ENCODE measurements around the gene D2HGDH. TPM values are rescaled to one million over a fixed set of nuclear protein-coding genes. Genes with fewer than 3 reads are reported as not detected.

Gene D2HGDH
- polyA plus RNA-seq (2013) = 17.9 TPM

DNA sequence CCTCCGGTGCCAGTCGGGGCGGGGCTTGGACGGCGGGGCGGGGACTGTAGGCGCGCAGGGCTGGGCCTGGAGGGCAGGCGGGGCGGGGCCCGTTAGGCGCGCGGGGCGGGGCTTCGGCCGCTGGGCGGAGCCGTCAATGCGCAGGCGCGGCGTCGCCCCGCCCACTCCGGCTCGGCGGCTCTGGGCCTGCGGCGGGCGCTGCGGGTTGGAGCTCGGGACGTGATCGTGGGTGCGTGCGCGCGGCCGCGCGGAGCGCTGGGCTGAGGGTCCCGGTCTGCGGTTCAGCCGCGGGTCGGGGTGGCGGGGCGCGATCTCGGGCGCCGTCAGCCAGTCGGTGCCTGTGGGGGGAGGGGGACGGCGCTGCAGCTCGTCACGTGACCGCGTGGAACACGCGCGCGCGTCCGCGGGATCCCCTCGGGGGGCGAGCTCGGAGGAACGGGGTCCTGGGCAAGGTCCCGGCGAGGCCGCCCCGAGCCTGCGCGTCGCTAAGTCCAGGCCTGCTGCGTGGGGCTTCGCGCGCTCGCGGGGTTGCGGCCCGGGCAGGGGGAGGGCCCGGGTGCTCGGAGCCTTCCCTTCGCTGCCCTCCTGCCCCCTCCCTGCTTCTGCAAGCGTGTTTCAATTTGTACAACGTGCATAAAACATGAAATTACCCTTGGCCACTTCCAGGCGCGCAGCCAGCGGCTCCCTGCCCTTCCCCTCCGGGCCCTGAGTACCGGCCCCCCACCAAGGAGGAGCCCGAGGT, at the start of gene D2HGDH:
TSS of gene D2HGDH (plus strand) at position 164 of the 742 bp plus-strand sequence. CDS start 595 bp downstream, outside the sequence.
- ChIA-PET POLR2A (interaction anchor here (3.2 kb wide), 1 partner anchor 33 kb away, joined by 16 read pairs; the partner anchor contains the start of gene ING5), CTCF (interaction anchor here (0.8 to 7.6 kb wide), 13 partner anchors 9 to 144 kb away, joined by 3 to 60 read pairs (median 4); partner anchors contain the start of genes DTYMK and ING5)
- DNase-seq = peak; percentile 75 to 88 (median 87)
- H3K27ac ChIP-seq (ENCODE audit: insufficient read depth in 1 of 2, low read depth in 1 of 2, low read length in 2 of 2, poor library complexity in 1 of 2, severe bottlenecking in 2 of 2) = peak within 1 kb of the TSS; percentile 25 to 78
- H3K4me1 ChIP-seq (ENCODE audit: control extremely low read depth in 1 of 4, control insufficient read depth in 4 of 4, insufficient read depth in 4 of 4, low read length in 3 of 4) = peaks cover 0 to 47% (median 25%) of the 10 kb centered on the region in 4 experiments
- no peaks in the 10 kb centered on the region for H3K27me3 ChIP-seq (replicated peaks in 2 of 5; ENCODE audit: control insufficient read depth in 4 of 5, insufficient read depth in 5 of 5, low read length in 4 of 5)
- peak within 1 kb of the TSS; percentile 68 to 85 (median 80) for H3K4me3 ChIP-seq (ENCODE audit: control insufficient read depth in 1 of 7, extremely low read depth in 1 of 7, insufficient read depth in 4 of 7, low read depth in 2 of 7, low read length in 6 of 7)
- under 1% methylated on average over 85 of the region's 98 CpGs for WGBS (ENCODE audit: insufficient coverage)
- H3K36me3 ChIP-seq (ENCODE audit: control insufficient read depth in 4 of 4, insufficient read depth in 4 of 4, low read length in 3 of 4) = peaks cover 0 to 10% (median 0%) of the 10 kb centered on the region in 4 experiments
- no peaks in the 10 kb centered on the region for H3K9me3 ChIP-seq (ENCODE audit: control extremely low read depth in 1 of 5, control insufficient read depth in 4 of 5, insufficient read depth in 2 of 5, low read depth in 1 of 5, low read length in 4 of 5)

DNA sequence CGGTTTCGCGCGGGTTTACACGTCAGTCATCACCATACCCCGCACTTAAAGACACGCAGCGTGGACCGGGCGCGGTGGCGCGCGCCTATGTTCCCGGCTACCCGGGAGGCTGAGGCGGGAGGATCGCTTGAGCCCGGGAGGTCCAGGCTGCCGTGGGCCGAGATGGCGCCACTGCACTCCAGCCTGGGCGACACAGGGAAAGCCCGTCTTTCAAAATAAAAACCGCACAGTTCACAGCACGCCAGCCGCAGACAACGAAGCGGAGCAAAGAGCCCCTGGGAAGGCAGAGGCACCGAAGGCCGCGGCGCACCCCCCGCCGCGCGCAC, 48.1 kb upstream of the D2HGDH start:
- Histone ChIP-seq H3K36me3 (ENCODE audit: control insufficient read depth in 4 of 4, insufficient read depth in 4 of 4, low read length in 3 of 4) (peaks cover 11 to 55% (median 32%) of the 10 kb centered on the region in 4 experiments), H3K4me3 (ENCODE audit: control insufficient read depth in 1 of 7, extremely low read depth in 1 of 7, insufficient read depth in 4 of 7, low read depth in 2 of 7, low read length in 6 of 7) (peak overlapping the region; percentile 77 to 98 (median 91)), H3K27me3 (replicated peaks in 2 of 5; ENCODE audit: control insufficient read depth in 4 of 5, insufficient read depth in 5 of 5, low read length in 4 of 5) (no peaks in the 10 kb centered on the region), H3K4me1 (ENCODE audit: control extremely low read depth in 1 of 4, control insufficient read depth in 4 of 4, insufficient read depth in 4 of 4, low read length in 3 of 4) (peaks cover 8 to 28% (median 23%) of the 10 kb centered on the region in 4 experiments), H3K9me3 (ENCODE audit: control extremely low read depth in 1 of 5, control insufficient read depth in 4 of 5, insufficient read depth in 2 of 5, low read depth in 1 of 5, low read length in 4 of 5) (no peaks in the 10 kb centered on the region), H3K27ac (ENCODE audit: insufficient read depth in 1 of 2, low read depth in 1 of 2, low read length in 2 of 2, poor library complexity in 1 of 2, severe bottlenecking in 2 of 2) (peak overlapping the region; percentile 40 to 78)
- ChIA-PET POLR2A (interaction anchor here (1.5 kb wide), 1 partner anchor 13 kb away, joined by 5 read pairs; no protein-coding TSS in a partner anchor), CTCF (interaction anchor here (0.6 to 3.0 kb wide), 9 partner anchors 12 to 192 kb away, joined by 3 to 6 read pairs (median 3); partner anchors contain the start of gene D2HGDH)
- DNase-seq = no peak
- WGBS (ENCODE audit: insufficient coverage) = 0% methylated on average over 37 of the region's 37 CpGs

DNA sequence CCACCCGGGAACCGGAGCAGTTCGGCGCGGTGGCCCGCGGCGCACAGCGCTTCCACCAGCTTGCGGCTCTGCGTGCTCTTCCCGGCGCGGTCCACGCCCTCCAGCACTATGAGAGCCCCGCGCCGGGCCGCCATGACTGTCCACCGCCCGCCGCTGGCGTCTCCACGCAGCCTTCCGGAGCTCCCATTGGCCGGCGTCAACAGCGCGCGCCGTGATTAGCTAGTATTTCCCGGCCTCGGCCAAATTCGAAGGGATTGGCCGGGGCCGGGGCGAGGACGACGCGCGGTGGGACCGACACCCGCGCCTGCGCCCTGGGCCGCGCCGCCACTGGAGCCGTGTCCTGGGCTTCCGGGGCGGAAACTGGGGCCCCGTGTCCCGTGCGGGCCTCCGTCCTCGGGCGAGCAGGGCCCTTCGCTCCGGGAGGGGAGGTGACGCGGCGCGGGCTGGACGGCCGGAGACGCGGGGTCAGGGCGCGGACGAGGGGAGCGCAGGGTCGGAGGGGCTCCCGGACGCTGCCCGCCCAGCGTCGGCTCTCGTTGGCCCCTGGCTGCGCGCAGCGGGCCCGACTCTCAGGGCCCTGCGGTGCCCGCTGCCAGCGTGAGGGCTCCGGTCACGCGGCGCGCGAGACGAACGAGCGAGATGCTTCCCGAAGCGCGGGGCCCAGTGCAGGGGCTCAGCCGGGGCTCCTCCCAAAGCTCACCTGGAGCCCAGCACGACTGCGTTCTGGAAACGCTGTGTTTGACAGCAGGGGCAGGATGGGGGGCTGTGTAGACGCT, 47.6 kb upstream of the D2HGDH start, which contains the start of gene DTYMK:
TSS of gene DTYMK (minus strand) at position 166 of the 776 bp plus-strand sequence. CDS start at position 134, 32 bp downstream.
- Histone ChIP-seq H3K36me3 (ENCODE audit: control insufficient read depth in 4 of 4, insufficient read depth in 4 of 4, low read length in 3 of 4) (peaks cover 9 to 49% (median 33%) of the 10 kb centered on the region in 4 experiments), H3K27ac (ENCODE audit: insufficient read depth in 1 of 2, low read depth in 1 of 2, low read length in 2 of 2, poor library complexity in 1 of 2, severe bottlenecking in 2 of 2) (peak within 1 kb of the TSS; percentile 64 to 89), H3K9me3 (ENCODE audit: control extremely low read depth in 1 of 5, control insufficient read depth in 4 of 5, insufficient read depth in 2 of 5, low read depth in 1 of 5, low read length in 4 of 5) (no peaks in the 10 kb centered on the region), H3K4me3 (ENCODE audit: control insufficient read depth in 1 of 7, extremely low read depth in 1 of 7, insufficient read depth in 4 of 7, low read depth in 2 of 7, low read length in 6 of 7) (peak within 1 kb of the TSS; percentile 86 to 98 (median 91)), H3K4me1 (ENCODE audit: control extremely low read depth in 1 of 4, control insufficient read depth in 4 of 4, insufficient read depth in 4 of 4, low read length in 3 of 4) (peaks cover 8 to 28% (median 23%) of the 10 kb centered on the region in 4 experiments), H3K27me3 (replicated peaks in 2 of 5; ENCODE audit: control insufficient read depth in 4 of 5, insufficient read depth in 5 of 5, low read length in 4 of 5) (no peaks in the 10 kb centered on the region)
- ChIA-PET POLR2A (interaction anchor here (1.5 kb wide), 1 partner anchor 12 kb away, joined by 5 read pairs; no protein-coding TSS in a partner anchor), CTCF (interaction anchor here (0.5 to 3.0 kb wide), 11 partner anchors 11 to 192 kb away, joined by 3 to 16 read pairs (median 3); partner anchors contain the start of gene D2HGDH)
- DNase-seq = peak; percentile 94 to 97 (median 96)
- under 1% methylated on average over 95 of the region's 102 CpGs for WGBS (ENCODE audit: insufficient coverage)

DNA sequence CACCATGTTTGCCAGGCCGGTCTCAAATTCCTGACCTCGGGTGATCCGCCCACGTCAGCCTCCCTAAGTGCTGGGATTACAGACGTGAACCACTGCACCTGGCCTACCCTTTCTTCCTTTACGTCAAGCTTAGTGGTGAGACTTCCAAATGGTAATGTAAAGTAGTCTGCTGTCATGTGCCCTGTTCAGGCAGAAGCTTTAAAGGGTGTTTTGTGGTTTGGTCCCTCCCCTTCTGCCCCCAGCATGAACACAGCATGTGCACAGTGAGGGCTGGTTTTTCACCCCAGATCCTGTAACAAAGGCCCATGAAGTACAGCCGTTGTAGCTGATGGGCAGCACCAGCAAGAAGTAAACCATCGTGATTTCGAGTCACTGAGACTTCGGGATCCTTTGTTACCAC, 45.1 kb upstream of the D2HGDH start:
- peaks cover 8 to 28% (median 23%) of the 10 kb centered on the region in 4 experiments for H3K4me1 ChIP-seq (ENCODE audit: control extremely low read depth in 1 of 4, control insufficient read depth in 4 of 4, insufficient read depth in 4 of 4, low read length in 3 of 4)
- H3K27ac ChIP-seq (ENCODE audit: insufficient read depth in 1 of 2, low read depth in 1 of 2, low read length in 2 of 2, poor library complexity in 1 of 2, severe bottlenecking in 2 of 2) = no peak overlapping the region
- no peaks in the 10 kb centered on the region for H3K9me3 ChIP-seq (ENCODE audit: control extremely low read depth in 1 of 5, control insufficient read depth in 4 of 5, insufficient read depth in 2 of 5, low read depth in 1 of 5, low read length in 4 of 5)
- H3K36me3 ChIP-seq (ENCODE audit: control insufficient read depth in 4 of 4, insufficient read depth in 4 of 4, low read length in 3 of 4) = peaks cover 4 to 43% (median 31%) of the 10 kb centered on the region in 4 experiments
- ChIA-PET CTCF (interaction anchor here (0.6 to 2.7 kb wide), 6 partner anchors 9 to 44 kb away, joined by 3 to 16 read pairs (median 4); partner anchors contain the start of gene ING5), POLR2A (interaction anchor here (3.0 kb wide), 1 partner anchor 12 kb away, joined by 16 read pairs; the partner anchor contains the start of gene ING5)
- DNase-seq = no peak
- 84% methylated on average over 6 of the region's 10 CpGs for WGBS (ENCODE audit: insufficient coverage)
- no peaks in the 10 kb centered on the region for H3K27me3 ChIP-seq (replicated peaks in 2 of 5; ENCODE audit: control insufficient read depth in 4 of 5, insufficient read depth in 5 of 5, low read length in 4 of 5)
- H3K4me3 ChIP-seq (ENCODE audit: control insufficient read depth in 1 of 7, extremely low read depth in 1 of 7, insufficient read depth in 4 of 7, low read depth in 2 of 7, low read length in 6 of 7) = no peak overlapping the region

DNA sequence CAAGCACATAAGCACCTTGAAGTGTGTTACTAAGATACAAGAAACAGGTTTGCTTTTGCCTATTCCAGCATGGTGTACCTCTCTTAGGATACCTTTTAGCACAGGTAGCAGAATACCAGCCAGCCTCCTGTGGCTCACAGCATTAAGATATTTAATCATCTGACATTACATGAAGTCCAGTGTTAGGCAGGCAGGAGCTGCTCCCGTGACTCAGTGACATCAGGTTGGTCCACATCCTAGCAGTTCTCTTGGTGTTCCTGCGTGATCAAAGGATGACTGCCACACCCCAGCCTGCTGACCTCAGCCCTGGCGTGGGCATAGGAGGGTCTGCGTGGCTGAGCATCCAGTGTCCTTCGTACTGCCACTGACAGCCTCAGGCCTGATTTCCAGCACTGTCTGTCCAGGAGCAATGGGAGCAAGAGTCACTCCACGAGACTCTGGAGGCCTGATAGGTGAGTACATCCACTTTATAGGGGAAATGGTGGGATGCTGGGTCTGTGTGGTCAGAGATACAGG, 44.2 kb upstream of the D2HGDH start:
- Histone ChIP-seq H3K27me3 (replicated peaks in 2 of 5; ENCODE audit: control insufficient read depth in 4 of 5, insufficient read depth in 5 of 5, low read length in 4 of 5) (no peaks in the 10 kb centered on the region), H3K36me3 (ENCODE audit: control insufficient read depth in 4 of 4, insufficient read depth in 4 of 4, low read length in 3 of 4) (peaks cover 4 to 42% (median 36%) of the 10 kb centered on the region in 4 experiments), H3K9me3 (ENCODE audit: control extremely low read depth in 1 of 5, control insufficient read depth in 4 of 5, insufficient read depth in 2 of 5, low read depth in 1 of 5, low read length in 4 of 5) (no peaks in the 10 kb centered on the region), H3K4me1 (ENCODE audit: control extremely low read depth in 1 of 4, control insufficient read depth in 4 of 4, insufficient read depth in 4 of 4, low read length in 3 of 4) (peaks cover 8 to 28% (median 22%) of the 10 kb centered on the region in 4 experiments), H3K4me3 (ENCODE audit: control insufficient read depth in 1 of 7, extremely low read depth in 1 of 7, insufficient read depth in 4 of 7, low read depth in 2 of 7, low read length in 6 of 7) (no peak overlapping the region), H3K27ac (ENCODE audit: insufficient read depth in 1 of 2, low read depth in 1 of 2, low read length in 2 of 2, poor library complexity in 1 of 2, severe bottlenecking in 2 of 2) (no peak overlapping the region)
- 97% methylated on average over 5 of the region's 6 CpGs for WGBS (ENCODE audit: insufficient coverage)
- no peak for DNase-seq
- ChIA-PET POLR2A (interaction anchor here (3.0 kb wide), 1 partner anchor 11 kb away, joined by 16 read pairs; the partner anchor contains the start of gene ING5), CTCF (no interaction called here)

DNA sequence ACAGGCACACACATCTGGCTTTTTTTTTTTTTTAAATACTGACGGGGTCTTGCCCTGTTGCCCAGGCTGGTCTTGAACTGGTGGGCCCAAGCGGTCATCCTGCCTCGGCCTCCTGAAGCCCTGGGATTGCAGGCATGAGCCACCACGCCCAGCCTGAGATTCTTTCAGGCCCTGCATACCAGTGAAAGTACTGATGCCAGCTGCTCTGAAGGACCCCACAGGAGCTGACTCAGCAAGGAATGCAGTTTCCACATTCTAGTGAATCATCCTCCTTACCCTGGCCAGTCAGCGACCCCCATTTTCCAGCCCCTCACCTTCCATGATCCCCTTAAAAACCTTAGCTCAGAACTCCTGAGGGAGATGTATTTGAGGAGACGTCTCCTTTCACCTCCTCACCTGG, 42.0 kb upstream of the D2HGDH start:
- DNase-seq = no peak
- POLR2A ChIA-PET = interaction anchor here (1.0 kb wide), 1 partner anchor 10 kb away, joined by 3 read pairs; the partner anchor contains the start of gene ING5

More for the DNA sequence above, 42.0 kb upstream of the D2HGDH start:
- Histone ChIP-seq H3K4me3 (ENCODE audit: control insufficient read depth in 1 of 7, extremely low read depth in 1 of 7, insufficient read depth in 4 of 7, low read depth in 2 of 7, low read length in 6 of 7) (no peak overlapping the region), H3K27ac (ENCODE audit: insufficient read depth in 1 of 2, low read depth in 1 of 2, low read length in 2 of 2, poor library complexity in 1 of 2, severe bottlenecking in 2 of 2) (no peak overlapping the region), H3K9me3 (ENCODE audit: control extremely low read depth in 1 of 5, control insufficient read depth in 4 of 5, insufficient read depth in 2 of 5, low read depth in 1 of 5, low read length in 4 of 5) (no peaks in the 10 kb centered on the region), H3K27me3 (replicated peaks in 2 of 5; ENCODE audit: control insufficient read depth in 4 of 5, insufficient read depth in 5 of 5, low read length in 4 of 5) (no peaks in the 10 kb centered on the region), H3K36me3 (ENCODE audit: control insufficient read depth in 4 of 4, insufficient read depth in 4 of 4, low read length in 3 of 4) (peaks cover 4 to 48% (median 37%) of the 10 kb centered on the region in 4 experiments), H3K4me1 (ENCODE audit: control extremely low read depth in 1 of 4, control insufficient read depth in 4 of 4, insufficient read depth in 4 of 4, low read length in 3 of 4) (peaks cover 3 to 17% (median 13%) of the 10 kb centered on the region in 4 experiments)
- WGBS (ENCODE audit: insufficient coverage) = 97% methylated on average over 5 of the region's 6 CpGs
- CTCF ChIA-PET = interaction anchor here (1.4 to 1.7 kb wide), 2 partner anchors 9 to 41 kb away, joined by 3 to 4 read pairs; partner anchors contain the start of gene D2HGDH
